ENCODE measurements around the gene DROSHA.

DROSHA gene

DNA sequence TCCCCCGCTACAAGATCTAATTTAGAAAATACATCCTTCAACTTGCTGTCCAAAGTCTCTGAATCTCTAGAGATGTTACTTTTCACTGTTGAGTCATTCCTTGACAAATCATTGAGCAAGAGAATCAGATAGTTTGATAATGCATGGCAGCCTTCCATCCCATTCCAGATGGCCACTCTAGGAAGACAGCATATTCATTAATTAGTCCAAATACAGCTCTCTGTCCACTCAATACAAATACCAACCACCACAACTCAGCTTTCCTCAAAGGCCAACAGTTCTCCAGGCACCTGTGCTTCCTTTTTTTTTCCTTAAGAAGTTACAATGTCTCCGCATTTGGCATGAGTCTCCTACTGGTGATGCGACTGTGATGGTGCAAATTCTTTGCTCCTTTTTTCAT is 72.3 kb downstream of the DROSHA start:
- DNase-seq = no peak

GRCh38 chr5:31455172-31455571 is 76.7 kb downstream of the DROSHA start:
- DNase-seq = no peak

GRCh38 chr5:31453522-31453921 is 78.4 kb downstream of the DROSHA start:
- no peak for DNase-seq

DNA sequence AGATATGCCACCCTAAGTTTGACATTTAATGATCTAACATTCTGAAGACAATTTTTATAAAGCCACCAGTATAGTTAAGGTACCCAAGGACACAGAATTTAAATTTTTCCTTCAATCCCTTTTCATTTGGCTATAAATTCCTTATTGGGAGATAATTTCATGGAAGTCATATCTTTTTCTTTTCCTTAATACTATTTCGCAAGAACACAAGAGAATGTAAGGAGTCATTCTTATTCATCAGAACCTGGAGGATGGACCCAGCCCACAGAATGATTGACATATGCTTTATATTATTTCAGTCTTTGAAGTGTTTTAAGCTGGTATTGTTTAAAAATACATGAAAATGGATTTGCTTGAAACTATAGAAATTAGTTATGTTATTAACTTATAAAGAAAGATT is 79.6 kb downstream of the DROSHA start:
- no peak for DNase-seq

GRCh38 chr5:31449962-31450361 is 81.9 kb downstream of the DROSHA start:
- DNase-seq = no peak

DNA sequence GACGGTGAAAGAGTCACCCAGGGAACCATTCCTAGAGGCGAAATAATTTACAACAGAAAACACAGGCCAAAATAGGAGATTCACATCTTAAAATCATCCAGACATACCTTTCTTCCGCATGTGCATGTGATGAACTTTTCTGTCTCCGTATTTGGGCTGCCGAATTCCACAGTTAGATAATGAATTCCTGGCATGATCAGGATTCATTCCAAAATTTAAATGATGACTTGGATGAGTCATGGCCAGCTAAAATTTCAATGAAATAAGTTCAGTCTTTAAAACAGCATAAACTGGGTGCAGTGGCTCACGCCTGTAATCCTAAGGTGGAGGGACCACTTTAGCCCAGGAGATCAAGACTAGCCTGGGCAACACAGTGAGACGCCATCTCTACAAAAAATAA is 82.7 kb downstream of the DROSHA start:
- DNase-seq = no peak

DNA sequence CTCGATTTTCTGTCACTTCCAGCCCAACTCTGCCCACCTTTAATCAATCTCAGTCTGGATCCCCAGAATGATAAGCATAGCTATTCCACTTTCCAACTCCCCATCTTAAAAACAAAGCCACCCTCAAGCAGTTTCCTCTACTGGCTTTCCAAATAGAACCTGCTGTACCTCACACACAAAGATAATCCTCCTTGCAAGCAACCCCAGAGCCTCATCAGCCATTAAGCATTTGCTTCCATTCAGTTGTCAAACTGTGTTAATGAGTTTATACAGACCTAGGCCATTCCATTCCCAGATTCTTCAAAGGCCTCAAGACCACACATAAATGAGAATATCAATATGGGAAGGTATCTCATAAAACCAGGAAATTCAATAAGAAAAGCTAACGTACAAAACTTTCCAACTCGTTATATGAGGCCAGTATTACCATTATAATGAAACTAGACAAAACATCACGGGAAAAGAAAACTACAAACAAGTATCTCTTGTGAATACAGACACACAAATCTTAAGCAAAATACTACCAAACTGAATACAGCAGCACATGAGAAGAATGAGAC is 86.8 kb downstream of the DROSHA start:
- DNase-seq = no peak

- no peak for DNase-seq
Measured at GRCh38 chr5:31443572-31443971, 88.3 kb downstream of the DROSHA start.

- no peak for DNase-seq
Measured at GRCh38 chr5:31442058-31442745, 89.7 kb downstream of the DROSHA start.

DNA sequence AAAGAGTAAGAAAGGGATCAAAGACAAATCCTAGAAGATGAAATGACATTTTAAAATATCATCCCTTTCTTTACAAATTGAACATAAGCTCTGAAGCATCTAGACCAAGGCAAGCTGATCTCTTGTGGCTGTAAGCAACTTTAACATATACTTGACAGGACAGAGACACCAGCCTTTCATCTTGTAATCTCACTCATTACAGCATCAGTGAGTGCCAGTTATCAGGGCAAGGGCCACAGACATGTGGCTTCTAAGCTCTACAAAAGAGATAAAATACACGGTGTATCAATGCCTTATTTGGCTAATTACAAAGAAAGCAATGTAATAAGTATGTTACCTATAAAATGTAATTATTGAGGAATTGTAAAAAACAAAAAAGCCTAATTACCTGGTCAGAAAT is 95.0 kb downstream of the DROSHA start:
- DNase-seq = no peak

- DNase-seq = no peak
Measured at GRCh38 chr5:31435730-31436129, 96.2 kb downstream of the DROSHA start.

DNA sequence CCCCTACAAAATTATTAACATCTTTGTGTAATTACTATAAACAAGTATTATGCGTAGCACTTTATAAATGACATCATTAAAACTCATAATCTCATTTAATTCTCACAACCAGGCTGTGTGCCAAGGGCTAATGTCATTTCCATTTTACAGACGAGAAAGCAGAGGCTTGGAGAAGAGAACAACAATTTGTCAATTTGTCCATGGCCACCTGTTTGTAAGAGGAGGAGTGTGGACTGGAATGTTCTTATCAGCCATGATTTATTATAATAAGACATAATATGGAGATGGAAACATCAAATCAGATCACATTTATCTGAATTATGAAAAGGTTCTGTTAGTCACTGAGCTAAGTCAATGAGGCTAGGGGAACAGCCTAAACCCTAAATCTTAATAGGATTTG is 97.0 kb downstream of the DROSHA start:
- no peak for DNase-seq

- DNase-seq = no peak
Measured at GRCh38 chr5:31433229-31433628, 98.7 kb downstream of the DROSHA start.

- DNase-seq = no peak
Measured at GRCh38 chr5:31427724-31428309, 104.1 kb downstream of the DROSHA start.

GRCh38 chr5:31427013-31427723 is 104.7 kb downstream of the DROSHA start:
- no peak for DNase-seq

- no peak for DNase-seq
Measured at GRCh38 chr5:31421806-31422586, 109.9 kb downstream of the DROSHA start.

- DNase-seq = no peak
Measured at GRCh38 chr5:31417512-31417911, 114.4 kb downstream of the DROSHA start.

- DNase-seq = no peak
Measured at GRCh38 chr5:31416547-31416946, 115.3 kb downstream of the DROSHA start.

DNA sequence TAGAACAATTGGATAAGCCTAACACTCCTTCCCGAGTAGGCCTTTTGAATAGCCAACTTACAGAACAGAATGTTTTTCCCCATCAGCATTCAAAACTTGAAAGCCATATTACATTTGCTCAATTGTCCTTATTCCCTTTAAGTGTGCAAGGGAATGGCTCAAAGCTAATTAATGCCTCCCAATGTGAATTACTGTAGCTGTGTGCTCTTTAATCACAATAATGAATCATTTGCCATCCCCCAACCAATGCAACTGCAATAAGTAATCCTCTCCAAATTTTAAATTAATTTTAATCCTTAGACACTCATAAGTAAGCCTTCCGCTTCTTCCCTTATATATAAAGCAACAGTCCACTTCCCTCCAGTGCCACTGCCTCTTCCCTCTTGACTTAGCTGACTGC is 115.9 kb downstream of the DROSHA start:
- DNase-seq = no peak

GRCh38 chr5:31415009-31415923 is 116.6 kb downstream of the DROSHA start:
- no peak for DNase-seq

GRCh38 chr5:31413030-31413812 is 118.7 kb downstream of the DROSHA start:
- no peak for DNase-seq

Measured in activated CD4-positive, alpha-beta T cell treated with anti-CD3 and anti-CD28 coated beads, Interleukin-2, amount 50 U/mL, for 16 hours (primary cell).